ENCODE results near the gene LSP1. TPM values are rescaled to one million over a fixed set of nuclear protein-coding genes. Genes with fewer than 3 reads are reported as not detected.
"Not testable (repeated sequence)": the region's sequence is repeated elsewhere in the genome, so short reads cannot be mapped to it uniquely, and the experiment has no call there.

The LSP1 gene
- total and polyA plus RNA-seq, 7 donors = 8.7 to 80.2 (median 32.7) TPM

DNA sequence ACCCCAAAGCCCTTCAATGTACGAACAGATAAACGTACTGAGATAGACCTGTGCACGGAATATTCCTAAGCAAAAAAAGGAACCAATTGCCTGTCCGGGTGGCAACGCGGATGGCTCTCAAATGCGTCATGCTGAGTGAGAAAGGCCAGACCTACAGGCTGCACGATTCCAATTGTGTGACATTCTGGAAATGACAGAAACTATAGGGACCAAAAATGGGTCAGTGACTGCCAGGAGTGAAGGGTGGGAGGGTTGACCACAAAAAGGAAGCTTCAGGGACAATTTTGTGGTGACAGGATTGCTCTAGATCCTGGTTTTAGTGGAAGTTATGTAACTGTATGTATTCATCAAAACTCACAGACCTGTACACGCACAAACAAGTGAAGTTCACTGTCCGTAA is 42.1 kb upstream of the LSP1 start:
- Histone ChIP-seq H3K4me1 (no peaks in the 10 kb centered on the region), H3K9me3 (no peaks in the 10 kb centered on the region), H3K4me3 (no peak overlapping the region), H3K27ac (no peak overlapping the region), H3K27me3 (peaks cover 0 to 17% (median 0%) of the 10 kb centered on the region in 3 donors), H3K36me3 (no peaks in the 10 kb centered on the region)
- intact Hi-C loops (cut with DNase I) = no loop called here
- WGBS, 2 donors = 69 to 79% methylated on average over 10 of the region's 10 CpGs
- no peak for DNase-seq
- TF ChIP-seq POLR2AphosphoS5 (IDR thresholded peaks at IDR 0.05) (no peak), CTCF (IDR thresholded peaks at IDR 0.05) (no peak)

GRCh38 chr11:1812274-1812673 is 40.6 kb upstream of the LSP1 start:
- H3K4me3 ChIP-seq = no peak overlapping the region
- no peaks in the 10 kb centered on the region for H3K36me3 ChIP-seq
- DNase-seq = no peak
- no peak overlapping the region for H3K27ac ChIP-seq
- H3K27me3 ChIP-seq = peaks cover 0 to 14% (median 0%) of the 10 kb centered on the region in 3 donors
- WGBS, 2 donors = 92 to 93% methylated on average over 5 of the region's 5 CpGs
- H3K9me3 ChIP-seq = no peaks in the 10 kb centered on the region
- TF ChIP-seq EP300 (IDR thresholded peaks at IDR 0.05) = no peak
- no peak for TF ChIP-seq POLR2A (IDR thresholded peaks at IDR 0.05)
- TF ChIP-seq CTCF (IDR thresholded peaks at IDR 0.05) = no peak
- TF ChIP-seq POLR2AphosphoS5 (IDR thresholded peaks at IDR 0.05) = no peak
- intact Hi-C loops (cut with DNase I) = no loop called here
- no peaks in the 10 kb centered on the region for H3K4me1 ChIP-seq

DNA sequence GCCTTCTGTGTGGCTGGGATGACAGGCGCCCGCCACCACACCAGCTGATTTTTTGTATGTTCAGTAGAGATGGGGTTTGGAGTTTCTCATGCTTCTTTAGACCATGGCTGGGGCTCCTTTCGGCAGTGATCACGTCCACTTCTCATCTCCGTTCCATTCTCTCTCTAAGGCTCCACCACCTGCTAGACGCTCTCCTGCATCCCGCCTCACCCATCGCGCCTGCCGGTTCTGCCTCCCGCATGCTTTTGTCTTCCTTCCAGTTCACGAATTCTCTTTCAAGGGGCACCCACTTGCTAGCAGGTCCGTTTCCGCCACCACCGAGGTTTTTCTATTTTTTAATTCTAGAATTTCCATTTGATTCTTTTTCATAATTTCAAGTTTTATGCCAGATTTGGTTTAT is 40.1 kb upstream of the LSP1 start:
- intact Hi-C loops (cut with DNase I) = no loop called here
- Histone ChIP-seq H3K4me3 (no peak overlapping the region), H3K36me3 (no peaks in the 10 kb centered on the region), H3K27me3 (peaks cover 0 to 14% (median 0%) of the 10 kb centered on the region in 3 donors), H3K4me1 (no peaks in the 10 kb centered on the region), H3K9me3 (no peaks in the 10 kb centered on the region), H3K27ac (no peak overlapping the region)
- WGBS, 2 donors = 92 to 96% methylated on average over 15 of the region's 15 CpGs
- DNase-seq = no peak
- no peak for TF ChIP-seq EP300 (IDR thresholded peaks at IDR 0.05)
- no peak for TF ChIP-seq CTCF (IDR thresholded peaks at IDR 0.05)
- no peak for TF ChIP-seq POLR2AphosphoS5 (IDR thresholded peaks at IDR 0.05)
- TF ChIP-seq POLR2A (IDR thresholded peaks at IDR 0.05) = no peak

DNA sequence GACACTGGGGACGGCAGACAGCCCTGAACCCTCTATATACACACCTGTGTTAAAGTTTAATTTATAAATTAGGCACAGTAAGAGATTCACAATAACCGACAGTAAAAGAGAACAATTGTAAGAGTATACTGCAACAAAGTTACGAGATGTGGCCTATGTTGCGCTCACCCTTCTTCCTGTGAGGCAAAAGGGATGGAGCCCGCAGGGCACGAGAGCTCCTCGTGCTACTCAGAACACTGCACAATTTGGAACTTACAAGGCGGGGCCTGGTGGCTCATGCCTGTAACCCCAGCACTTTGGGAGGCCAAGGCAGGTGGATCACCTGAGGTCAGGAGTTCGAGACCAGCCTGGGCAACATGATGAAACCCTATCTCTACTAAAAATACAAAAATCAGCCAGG is 39.5 kb upstream of the LSP1 start:
- H3K9me3 ChIP-seq; H3K4me3 ChIP-seq; DNase-seq; intact Hi-C loops (cut with DNase I); H3K4me1 ChIP-seq; H3K36me3 ChIP-seq; H3K27ac ChIP-seq: not testable (repeated sequence)
- peaks cover 0 to 14% (median 0%) of the 10 kb centered on the region in 3 donors for H3K27me3 ChIP-seq
- 87 to 89% methylated on average over 9 of the region's 9 CpGs for WGBS, 2 donors

GRCh38 chr11:1814691-1815090 is 38.2 kb upstream of the LSP1 start:
- intact Hi-C loops (cut with DNase I) = no loop called here
- WGBS, 2 donors = 85 to 89% methylated on average over 10 of the region's 10 CpGs
- Histone ChIP-seq H3K4me3 (no peak overlapping the region), H3K27ac (no peak overlapping the region), H3K36me3 (no peaks in the 10 kb centered on the region), H3K27me3 (peaks cover 0 to 14% (median 0%) of the 10 kb centered on the region in 3 donors), H3K9me3 (peaks cover 0 to 7% (median 5%) of the 10 kb centered on the region in 4 donors), H3K4me1 (no peaks in the 10 kb centered on the region)
- peak; percentile 54 for DNase-seq
- TF ChIP-seq EP300 (IDR thresholded peaks at IDR 0.05) = no peak
- no peak for TF ChIP-seq POLR2AphosphoS5 (IDR thresholded peaks at IDR 0.05)
- no peak for TF ChIP-seq CTCF (IDR thresholded peaks at IDR 0.05)
- no peak for TF ChIP-seq POLR2A (IDR thresholded peaks at IDR 0.05)

All from sigmoid colon (tissue), 7 donors.